ENCODE measurements around the gene PER3.

DNA sequence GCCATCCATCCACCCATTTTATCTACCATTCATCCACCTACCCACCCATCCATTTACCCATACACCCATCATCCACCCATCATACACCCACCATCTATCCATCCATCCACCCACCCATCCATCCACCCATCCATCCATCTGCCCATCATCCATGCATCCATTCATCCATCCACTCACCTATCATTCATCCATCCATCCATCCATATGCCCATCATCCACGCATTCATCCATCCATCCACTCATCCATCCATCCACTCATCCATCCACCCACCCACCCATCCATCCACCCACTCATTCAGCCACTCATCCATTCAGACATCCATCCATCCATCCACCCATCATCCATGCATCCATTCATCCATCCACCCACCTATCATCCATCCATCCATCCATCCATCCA lies 100.7 kb downstream of the PER3 start:
- TF ChIP-seq CTCF (conservative IDR thresholded peaks at IDR 0.05; ENCODE audit: low read length): no peak
- no peak for TF ChIP-seq EZH2phosphoT487 (IDR thresholded peaks at IDR 0.05; ENCODE audit: borderline replicate concordance)
